Calu3 (cell line): ENCODE results near the gene CAPN7. TPM values are rescaled to one million over a fixed set of nuclear protein-coding genes. Genes with fewer than 3 reads are reported as not detected.
"Not testable (repeated sequence)": the region's sequence is repeated elsewhere in the genome, so short reads cannot be mapped to it uniquely, and the experiment has no call there.

Experiments
- BruUV-seq: library from RNA; stranded (reverse); fragments of 400-500 nt; replicated peaks from 2 replicates; lab custom pipeline; 2021; lab: Mats Ljungman, UMichigan
- CTCF ChIA-PET: fragments of 300-600 bp; sonication (Branson Sonifier 250); formaldehyde crosslinking; loops from one replicate; lab custom pipeline; 2022; ENCODE audit warnings: antibody characterized with exemption; lab: Charles Lee
- DNase-seq: peaks from one replicate; pipeline ENCODE4 v3.0.0; 2022
- H3K27ac Mint-ChIP-seq: one replicate; pipeline ENCODE4 v1.8.0; 2022; ENCODE audit warnings: mixed read lengths; ENCODE audit not compliant: unreplicated experiment
- H3K27me3 Mint-ChIP-seq: one replicate; pipeline ENCODE4 v1.8.0; 2022; ENCODE audit warnings: mixed read lengths; ENCODE audit not compliant: unreplicated experiment
- H3K36me3 Mint-ChIP-seq: one replicate; pipeline ENCODE4 v1.8.0; 2022; ENCODE audit warnings: mild to moderate bottlenecking, moderate library complexity, mixed read lengths; ENCODE audit not compliant: insufficient read depth, unreplicated experiment
- H3K4me1 Mint-ChIP-seq: one replicate; pipeline ENCODE4 v1.8.0; 2022; ENCODE audit warnings: mild to moderate bottlenecking, low read depth, mixed read lengths; ENCODE audit not compliant: unreplicated experiment
- H3K4me3 Mint-ChIP-seq: one replicate; pipeline ENCODE4 v1.8.0; 2022; ENCODE audit warnings: mild to moderate bottlenecking, low read depth, moderate library complexity, mixed read lengths; ENCODE audit not compliant: unreplicated experiment
- H3K9me3 Mint-ChIP-seq: one replicate; pipeline ENCODE4 v1.8.0; 2022; ENCODE audit warnings: low read depth, mixed read lengths; ENCODE audit not compliant: unreplicated experiment
- CTCF ChIP-seq: fragments of 200-600 bp; IDR thresholded peaks from one replicate; pipeline ENCODE4 v1.8.0; 2022; ENCODE audit warnings: antibody characterized with exemption; ENCODE audit not compliant: unreplicated experiment
- intact Hi-C: fragments of 100-400 bp; cut with micrococcal nuclease; formaldehyde crosslinking; loops from one replicate; pipeline ENCODE4 v1.10.0; 2022; ENCODE audit not compliant: unreplicated experiment
- total RNA-seq: library from RNA; stranded (reverse); gene quantifications from 2 replicates; pipeline ENCODE4 v1.2.3, GENCODE V29; 2022

Gene CAPN7
- total RNA-seq, 1 experiment from 2014 or later: 24.1 TPM

GRCh38 chr3:15161133-15161532 lies 44.9 kb upstream of the CAPN7 start:
- no TSS peak for BruUV-seq
- no peaks in the 10 kb centered on the region for H3K4me1 Mint-ChIP-seq
- H3K27me3 Mint-ChIP-seq: peaks cover 33% of the 10 kb centered on the region
- no peak overlapping the region for H3K4me3 Mint-ChIP-seq
- H3K9me3 Mint-ChIP-seq: peaks cover 2% of the 10 kb centered on the region
- no peak for DNase-seq
- intact Hi-C loops: no loop called here
- no peak overlapping the region for H3K27ac Mint-ChIP-seq
- CTCF ChIA-PET: no interaction called here
- no peak for TF ChIP-seq CTCF
- no peaks in the 10 kb centered on the region for H3K36me3 Mint-ChIP-seq

GRCh38 chr3:15163656-15164055 lies 42.4 kb upstream of the CAPN7 start:
- intact Hi-C loops, BruUV-seq, H3K36me3 Mint-ChIP-seq, H3K27ac Mint-ChIP-seq, DNase-seq, H3K9me3 Mint-ChIP-seq, H3K4me1 Mint-ChIP-seq, H3K4me3 Mint-ChIP-seq: not testable (repeated sequence)
- CTCF ChIA-PET: interaction anchor here (0.6 kb wide), 1 partner anchor 629 kb away, joined by 4 read pairs; no protein-coding TSS in a partner anchor
- H3K27me3 Mint-ChIP-seq: peaks cover 25% of the 10 kb centered on the region

GRCh38 chr3:15164340-15164739 lies 41.7 kb upstream of the CAPN7 start:
- no TSS peak for BruUV-seq
- Mint-ChIP-seq H3K9me3 (peaks cover 2% of the 10 kb centered on the region), H3K4me3 (no peak overlapping the region), H3K27ac (no peak overlapping the region), H3K27me3 (peaks cover 25% of the 10 kb centered on the region), H3K36me3 (no peaks in the 10 kb centered on the region), H3K4me1 (no peaks in the 10 kb centered on the region)
- CTCF ChIA-PET: no interaction called here
- intact Hi-C loops: no loop called here
- TF ChIP-seq CTCF: no peak
- DNase-seq: no peak

GRCh38 chr3:15165061-15165460 lies 41.0 kb upstream of the CAPN7 start:
- intact Hi-C loops: no loop called here
- no peaks in the 10 kb centered on the region for H3K4me1 Mint-ChIP-seq
- H3K4me3 Mint-ChIP-seq: no peak overlapping the region
- peaks cover 2% of the 10 kb centered on the region for H3K9me3 Mint-ChIP-seq
- peaks cover 25% of the 10 kb centered on the region for H3K27me3 Mint-ChIP-seq
- CTCF ChIA-PET: no interaction called here
- no TSS peak for BruUV-seq
- no peak for TF ChIP-seq CTCF
- no peak overlapping the region for H3K27ac Mint-ChIP-seq
- no peaks in the 10 kb centered on the region for H3K36me3 Mint-ChIP-seq
- no peak for DNase-seq

GRCh38 chr3:15166391-15166790 lies 39.7 kb upstream of the CAPN7 start:
- H3K27me3 Mint-ChIP-seq: peaks cover 34% of the 10 kb centered on the region
- DNase-seq, CTCF ChIA-PET, BruUV-seq, H3K27ac Mint-ChIP-seq, H3K4me3 Mint-ChIP-seq, H3K4me1 Mint-ChIP-seq, H3K9me3 Mint-ChIP-seq, intact Hi-C loops, H3K36me3 Mint-ChIP-seq: not testable (repeated sequence)
